ENCODE data around the gene ATF4.

- TF ChIP-seq RAD21 (IDR thresholded peaks at IDR 0.05; ENCODE audit: low read depth) = no peak
- no peak for TF ChIP-seq CEBPB (IDR thresholded peaks at IDR 0.05; ENCODE audit: low read depth)
- no peak for TF ChIP-seq CTCF (IDR thresholded peaks at IDR 0.05 in 2 of 3, conservative IDR thresholded peaks at IDR 0.05 in 1 of 3; ENCODE audit: borderline replicate concordance in 1 of 3, insufficient read depth in 1 of 3, low read depth in 2 of 3, low read length in 2 of 3)
These were observed 22.0 kb upstream of the ATF4 start for GRCh38 chr22:39498368-39498767.
